Islet of Langerhans (tissue), 1 donor: ENCODE measurements around the gene TMEM175.
"Not testable (repeated sequence)": the region's sequence is repeated elsewhere in the genome, so short reads cannot be mapped to it uniquely, and the experiment has no call there.

ENCODE experiments used
- FAIRE-seq: peaks from one replicate; lab custom pipeline; 2011; peaks lifted over from hg19 to GRCh38; lab: Jason Lieb, UNC

The TMEM175 gene

GRCh38 chr4:917466-917865 lies 14.8 kb upstream of the TMEM175 start:
- no peak for FAIRE-seq

DNA sequence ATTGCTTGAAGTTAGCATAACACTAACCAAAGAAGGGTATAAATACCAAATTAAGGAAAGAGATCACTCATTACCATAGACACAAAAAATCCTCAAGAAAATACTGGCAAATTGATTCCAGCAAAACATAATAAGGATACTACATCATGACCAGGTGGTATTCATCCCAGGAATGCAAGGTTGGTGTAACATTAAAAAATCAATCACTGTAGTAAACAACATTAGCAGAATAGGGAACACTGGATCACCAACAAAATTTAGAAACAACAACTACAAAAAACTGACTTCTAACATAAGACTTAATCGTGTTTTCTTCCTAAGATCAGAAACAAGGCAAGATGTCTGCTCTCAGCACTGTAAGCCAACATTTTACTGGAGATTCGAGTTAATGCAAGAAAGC lies 14.3 kb upstream of the TMEM175 start:
- FAIRE-seq, result no peak

DNA sequence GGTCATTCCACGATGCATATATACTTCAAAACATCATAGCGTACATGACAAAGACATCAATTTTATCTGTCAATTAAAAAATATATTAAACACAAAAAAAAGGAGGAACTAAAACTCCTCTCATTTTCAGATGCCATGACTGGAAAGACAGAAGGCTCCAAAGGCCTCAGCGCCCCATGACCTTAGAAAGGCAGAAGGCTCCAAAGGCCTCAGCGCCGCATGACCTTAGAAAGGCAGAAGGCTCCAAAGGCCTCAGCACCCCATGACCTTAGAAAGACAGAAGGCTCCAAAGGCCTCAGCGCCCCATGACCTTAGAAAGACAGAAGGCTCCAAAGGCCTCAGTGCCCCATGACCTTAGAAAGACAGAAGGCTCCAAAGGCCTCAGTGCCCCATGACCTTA lies 13.7 kb upstream of the TMEM175 start:
- FAIRE-seq, result not testable (repeated sequence)

DNA sequence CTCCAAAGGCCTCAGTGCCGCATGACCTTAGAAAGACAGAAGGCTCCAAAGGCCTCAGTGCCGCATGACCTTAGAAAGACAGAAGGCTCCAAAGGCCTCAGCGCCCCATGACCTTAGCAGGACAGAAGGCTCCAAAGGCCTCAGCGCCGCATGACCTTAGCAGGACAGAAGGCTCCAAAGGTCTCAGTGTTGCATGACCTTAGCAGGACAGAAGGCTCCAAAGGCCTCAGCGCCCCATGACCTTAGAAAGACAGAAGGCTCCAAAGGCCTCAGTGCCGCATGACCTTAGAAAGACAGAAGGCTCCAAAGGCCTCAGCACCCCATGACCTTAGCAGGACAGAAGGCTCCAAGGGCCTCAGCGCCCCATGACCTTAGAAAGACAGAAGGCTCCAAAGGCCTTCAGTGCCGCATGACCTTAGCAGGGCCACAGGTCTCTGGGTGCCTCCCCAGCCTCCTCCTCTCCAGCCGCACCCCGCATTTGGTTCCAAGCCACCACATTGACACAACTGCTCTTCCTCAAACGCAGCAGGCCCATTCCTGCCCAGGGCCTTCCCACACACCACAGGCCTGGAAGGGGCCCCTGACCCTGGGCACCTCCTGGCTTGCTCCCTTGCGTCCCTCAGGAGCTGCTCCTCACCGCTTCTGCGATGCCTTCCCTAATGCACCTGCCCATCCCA lies 13.1 kb upstream of the TMEM175 start:
- FAIRE-seq, result not testable (repeated sequence)

GRCh38 chr4:921830-922331 lies 10.4 kb upstream of the TMEM175 start:
- no peak for FAIRE-seq

DNA sequence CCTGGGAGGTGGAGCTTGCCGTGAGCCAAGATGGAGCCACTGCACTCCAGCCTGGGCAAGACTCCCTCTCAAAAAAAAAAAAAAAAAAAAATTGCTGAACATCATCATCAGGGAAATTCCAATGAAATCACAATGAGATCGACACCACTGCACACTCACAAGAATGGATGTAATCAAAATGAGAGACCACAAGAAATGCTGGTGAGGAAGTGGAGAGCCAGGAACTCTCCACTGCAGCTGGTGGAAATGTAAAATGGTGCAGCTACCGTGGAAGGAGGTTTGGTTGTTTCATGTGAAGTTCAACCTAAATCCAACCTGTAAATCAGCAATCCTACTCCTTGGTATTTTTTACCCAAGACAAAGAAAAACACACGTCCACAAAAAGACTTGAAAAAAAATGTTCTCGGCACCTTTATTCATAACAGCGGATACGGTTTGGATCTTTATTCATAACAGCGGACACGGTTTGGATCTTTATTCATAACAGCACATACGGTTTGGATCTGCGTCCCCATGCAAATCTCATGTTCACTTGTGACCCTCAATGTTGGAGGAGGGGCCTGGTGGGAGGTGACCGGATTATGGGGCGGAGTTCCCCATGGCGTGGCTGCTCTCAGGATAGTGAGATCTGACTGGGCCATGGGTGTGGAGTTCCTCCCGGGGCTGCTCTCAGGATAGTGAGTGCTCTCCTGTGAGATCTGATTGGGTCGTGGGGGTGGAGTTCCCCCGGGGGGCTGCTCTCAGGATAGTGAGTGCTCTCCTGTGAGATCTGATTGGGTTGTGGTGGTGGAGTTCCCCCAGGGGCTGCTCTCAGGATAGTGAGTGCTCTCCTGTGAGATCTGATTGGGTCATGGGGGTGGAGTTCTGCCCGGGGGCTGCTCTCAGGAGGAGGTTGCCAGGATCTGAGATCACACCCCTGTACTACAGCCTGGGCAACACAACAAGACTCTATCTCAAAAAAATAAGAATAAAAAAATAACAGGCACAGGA lies 7.9 kb upstream of the TMEM175 start:
- FAIRE-seq, result no peak

DNA sequence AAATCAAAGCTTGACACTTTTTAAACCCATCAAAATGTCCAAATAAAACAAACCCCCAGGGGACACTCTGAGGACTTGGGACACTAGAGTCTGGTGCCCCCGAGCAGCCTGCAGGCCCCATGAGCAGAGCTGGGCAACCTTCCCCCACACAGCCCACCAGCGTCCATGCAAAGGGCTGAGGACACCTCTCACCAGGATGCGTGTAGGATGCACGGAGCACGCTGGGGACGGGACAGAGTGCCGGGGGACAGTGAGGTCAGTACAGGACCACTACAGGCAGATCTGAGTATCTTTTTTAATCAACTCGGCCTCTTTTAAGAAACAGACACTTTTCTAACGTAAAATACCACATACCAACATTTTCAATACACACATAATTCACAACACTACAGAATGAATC lies 7.1 kb upstream of the TMEM175 start:
- FAIRE-seq, result no peak

DNA sequence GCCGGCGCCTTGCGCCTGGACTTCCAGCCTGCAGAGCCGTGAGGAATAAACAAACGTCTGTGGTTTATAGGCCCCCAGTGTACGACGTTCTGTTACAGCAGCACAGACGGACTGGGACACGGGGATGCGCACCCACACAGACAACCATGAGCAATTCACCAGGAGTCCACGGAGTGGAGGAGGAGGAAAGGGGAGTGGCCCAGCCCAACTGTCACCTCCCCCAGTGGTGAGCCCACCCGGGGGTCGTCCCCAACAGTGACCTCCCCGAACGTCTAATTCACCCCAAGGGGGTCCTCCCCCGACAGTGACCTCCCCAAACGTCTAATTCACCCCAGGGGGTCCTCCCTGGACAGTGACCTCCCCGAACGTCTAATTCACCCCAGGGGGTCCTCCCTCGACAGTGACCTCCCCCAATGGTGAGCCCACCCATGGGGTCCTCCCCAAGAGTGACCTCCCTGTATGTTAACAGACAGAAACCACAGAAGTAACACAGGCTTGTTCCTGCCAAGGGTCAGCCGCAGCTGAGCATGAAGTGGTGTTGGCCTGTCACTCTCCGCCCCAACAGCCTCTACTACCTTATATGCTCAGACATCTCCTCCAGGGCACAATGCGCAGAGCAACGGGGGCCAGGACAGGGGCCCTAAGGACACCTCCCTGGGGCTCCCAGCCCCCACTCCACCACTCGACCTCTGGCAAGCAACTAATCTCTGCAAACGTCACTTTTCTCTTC lies 6.3 kb upstream of the TMEM175 start:
- no peak for FAIRE-seq

- FAIRE-seq, result no peak
Observed at GRCh38 chr4:926538-926937, 5.7 kb upstream of the TMEM175 start.

GRCh38 chr4:927566-927965 lies 4.7 kb upstream of the TMEM175 start:
- not testable (repeated sequence) for FAIRE-seq

DNA sequence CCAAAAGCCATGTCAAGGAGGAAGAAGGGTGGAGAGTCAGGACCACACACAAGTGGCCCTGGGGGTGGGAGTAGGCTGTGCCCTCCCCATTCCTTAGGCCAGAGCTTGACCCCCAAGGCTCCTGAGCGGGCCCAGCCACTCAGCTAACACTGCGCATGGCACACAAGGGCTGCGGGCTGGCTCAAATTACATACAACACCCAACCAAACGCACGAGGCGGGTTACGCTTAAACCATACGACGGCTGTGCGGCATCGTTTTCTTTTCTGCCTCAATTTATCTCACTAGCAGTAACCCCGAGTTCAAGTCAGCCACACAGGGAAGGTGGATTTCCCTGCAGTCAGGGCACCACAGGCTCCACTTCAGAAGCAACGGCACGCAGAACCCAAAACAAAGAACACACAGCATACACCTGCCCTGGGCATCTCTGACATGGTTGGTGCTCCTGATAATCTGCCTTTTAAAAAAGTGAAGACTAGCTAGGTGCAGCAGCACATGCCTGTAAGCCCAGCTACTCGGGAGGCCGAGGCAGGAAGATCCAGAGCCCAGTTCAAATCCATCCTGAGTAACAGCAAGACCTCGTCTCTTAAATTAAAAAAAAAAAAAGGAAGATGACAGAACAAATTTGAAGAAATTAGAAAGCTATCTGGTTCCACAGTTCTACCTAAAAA lies 3.0 kb upstream of the TMEM175 start:
- no peak for FAIRE-seq

- FAIRE-seq, result no peak
Observed at GRCh38 chr4:930028-930551, 2.2 kb upstream of the TMEM175 start.

DNA sequence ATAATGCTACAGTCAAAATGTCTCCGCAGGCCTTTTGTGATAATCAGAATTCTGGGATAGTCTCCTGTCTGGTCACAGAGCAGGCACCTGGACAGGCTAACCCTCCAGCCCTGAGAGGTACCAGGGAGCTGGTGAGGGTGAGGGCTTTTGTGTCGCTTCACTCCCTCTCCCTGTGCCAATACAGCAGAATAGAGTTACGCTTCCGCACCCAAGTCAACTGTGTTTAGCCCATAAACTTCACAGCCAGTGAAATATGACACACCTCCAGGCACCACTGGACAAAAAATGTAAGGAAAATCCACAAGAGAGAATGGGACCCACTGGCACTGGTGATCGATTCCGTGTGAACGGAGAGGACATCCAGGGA lies 1.4 kb upstream of the TMEM175 start:
- FAIRE-seq, result no peak

DNA sequence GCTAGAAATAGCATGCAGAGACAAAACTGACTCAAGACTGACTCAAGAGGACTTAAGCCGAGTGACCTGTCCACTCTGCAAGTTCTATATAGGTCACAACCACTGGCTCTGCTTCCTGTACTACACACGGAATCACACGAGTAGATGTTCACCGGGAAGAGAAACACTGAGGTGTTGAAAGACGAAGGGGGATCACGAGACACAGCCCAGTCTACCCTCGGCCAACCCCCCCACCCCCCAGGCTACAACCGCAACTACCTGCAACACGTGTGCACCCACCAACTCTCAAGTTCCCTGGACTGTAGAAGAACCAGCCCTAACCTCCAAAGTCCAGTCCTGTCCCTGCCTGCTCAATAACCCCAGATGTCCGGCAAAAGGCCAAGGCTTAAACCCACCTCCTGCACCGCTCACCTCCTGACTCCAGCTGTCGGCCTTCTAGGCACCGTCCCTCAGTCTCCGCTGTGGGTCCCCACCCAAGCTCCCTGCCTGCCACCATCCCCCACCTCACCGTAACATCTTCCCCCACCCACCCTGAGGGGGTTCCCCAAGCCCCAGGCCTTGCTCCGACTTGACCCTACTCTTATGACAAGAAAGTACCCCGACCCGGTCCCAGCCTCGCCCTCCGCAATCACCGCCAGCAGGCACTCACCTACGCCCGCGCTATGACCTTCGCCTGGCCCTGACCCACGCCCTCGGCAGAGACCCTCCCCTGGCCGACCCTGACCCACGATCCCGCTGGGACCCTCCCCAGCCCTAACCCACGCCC lies 883 bp upstream of the TMEM175 start:
- FAIRE-seq, result no peak

DNA sequence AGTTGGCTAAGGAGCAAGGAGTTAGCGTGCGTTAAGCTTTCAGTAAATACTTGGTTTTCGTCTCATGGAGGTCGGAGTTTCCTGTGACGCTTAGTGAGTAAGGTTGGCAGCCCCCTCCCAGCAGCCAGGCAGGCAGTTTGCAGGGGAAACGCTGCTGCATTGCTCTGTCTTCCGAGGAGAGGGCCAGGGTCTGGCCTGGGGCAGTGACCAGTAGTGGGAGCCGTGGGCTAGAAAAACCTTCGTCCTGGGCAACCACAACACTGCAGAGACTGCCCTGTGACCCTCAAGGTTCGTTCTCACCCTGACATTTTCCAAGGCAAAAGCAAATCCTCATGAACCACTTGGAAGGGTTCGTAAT lies 432 bp downstream of the TMEM175 start:
- no peak for FAIRE-seq

DNA sequence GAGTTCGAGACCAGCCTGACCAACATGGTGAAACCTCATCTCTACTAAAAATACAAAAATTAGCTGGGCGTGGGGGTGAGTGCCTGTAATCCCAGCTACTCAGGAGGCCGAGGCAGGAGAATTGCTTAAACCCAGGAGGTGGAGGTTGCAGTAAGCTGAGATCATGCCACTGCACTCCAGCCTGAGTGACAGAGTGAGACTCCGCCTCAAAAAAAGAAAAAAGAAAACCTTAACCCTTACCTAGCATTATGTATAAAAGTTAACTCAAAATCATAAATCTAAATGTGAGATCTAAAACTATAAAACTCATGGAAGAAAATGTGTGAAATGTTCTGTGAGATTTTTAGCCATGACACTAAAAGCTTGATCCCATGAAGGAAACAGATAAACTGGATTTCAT lies 7.2 kb downstream of the TMEM175 start:
- FAIRE-seq, result not testable (repeated sequence)

DNA sequence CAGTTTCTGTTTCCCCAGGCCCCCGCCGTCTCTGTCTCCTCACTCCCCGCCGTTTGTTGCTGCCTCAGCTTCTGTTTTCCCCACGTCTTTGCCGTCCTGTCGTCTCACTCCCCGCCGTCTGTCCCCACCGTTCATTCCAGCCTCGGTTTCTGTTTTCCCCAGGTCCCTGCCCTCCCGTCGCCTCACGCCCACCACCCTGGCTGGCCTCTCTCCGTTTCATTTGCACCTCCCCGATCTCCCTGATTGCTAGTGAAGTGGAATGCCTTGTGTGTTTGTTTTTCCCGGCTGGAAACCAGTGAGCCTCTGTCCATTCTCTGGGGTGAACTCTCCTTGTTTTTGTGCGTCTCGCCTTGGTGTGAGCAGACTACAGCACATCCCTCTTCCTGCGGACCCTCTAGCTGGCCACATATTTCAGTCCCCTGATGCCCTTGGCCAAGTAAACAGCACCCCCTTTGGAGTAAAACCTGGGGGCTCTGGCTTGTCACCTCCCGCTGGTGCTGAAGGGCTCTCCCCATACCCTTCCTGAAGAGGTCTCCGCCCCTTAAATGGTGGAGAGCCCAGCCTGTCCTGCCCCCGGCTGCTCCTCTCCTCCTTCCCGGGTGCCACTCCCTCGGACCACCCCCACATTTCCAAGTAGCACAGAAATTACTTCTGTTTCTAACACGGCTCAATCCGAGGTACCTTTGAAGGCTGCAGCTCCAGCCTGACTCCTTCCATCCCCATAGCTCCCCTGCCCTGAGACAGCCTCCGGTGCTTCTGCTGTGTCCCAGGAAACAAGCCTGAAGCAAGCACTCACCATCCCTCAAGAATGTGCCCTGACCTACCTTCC lies 13.2 kb downstream of the TMEM175 start:
- FAIRE-seq, result no peak

DNA sequence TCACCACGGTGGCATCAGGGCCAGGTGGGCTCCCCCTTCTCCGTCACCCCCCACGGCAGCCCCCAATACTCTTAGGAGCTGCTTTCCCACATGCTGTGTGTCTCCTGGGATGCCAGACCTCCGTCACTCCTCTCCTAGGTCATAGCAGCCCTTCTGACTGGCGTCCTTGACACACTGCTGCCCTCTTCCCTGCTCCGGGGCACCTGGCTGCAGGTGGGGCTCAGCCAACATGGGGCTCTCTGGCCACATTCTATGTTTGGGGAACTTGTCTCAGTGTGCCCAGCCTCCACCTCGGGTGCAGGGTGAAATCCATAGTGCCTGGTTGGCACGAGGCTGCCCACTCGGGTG lies 13.8 kb downstream of the TMEM175 start:
- FAIRE-seq, result no peak

GRCh38 chr4:946517-947471 lies 14.5 kb downstream of the TMEM175 start:
- FAIRE-seq, result no peak
